ENCODE results near the gene BEND3. TPM values are rescaled to one million over a fixed set of nuclear protein-coding genes. Genes with fewer than 3 reads are reported as not detected.

BEND3 gene
- total and polyA plus RNA-seq, 2 experiments from 2014 or later = 9.2 to 33.7 TPM

DNA sequence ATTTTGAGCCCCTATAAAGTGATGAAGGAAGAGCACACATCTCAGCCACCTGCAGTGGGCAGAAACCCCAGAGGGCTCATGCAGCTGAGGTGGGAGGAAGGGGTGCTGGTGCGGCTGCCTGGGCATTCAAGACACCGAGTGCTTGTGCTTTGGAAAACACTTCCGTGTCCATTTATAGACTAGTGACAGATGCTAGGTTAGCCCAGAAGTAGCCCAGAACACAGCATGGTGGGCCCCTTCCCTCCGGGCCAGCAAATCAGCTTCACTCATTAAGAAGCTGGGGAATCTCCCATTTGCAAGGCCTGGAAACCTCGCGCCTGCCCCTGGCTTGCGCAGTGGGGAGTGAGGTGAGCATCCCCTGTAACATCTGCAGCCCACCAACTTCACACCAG, 12.9 kb downstream of the BEND3 start:
- Mint-ChIP-seq H3K4me1 (peaks cover 47% of the 10 kb centered on the region), H3K4me3 (no peak overlapping the region; the same call in 2 of the 3 replicates), H3K9me3 (no peaks in the 10 kb centered on the region), H3K36me3 (ENCODE audit: low read depth) (peaks cover 32% of the 10 kb centered on the region; the same call in 2 of the 3 replicates), H3K27me3 (ENCODE audit: insufficient read depth, low read depth, poor library complexity) (peaks cover 8% of the 10 kb centered on the region), H3K27ac (peak overlapping the region; percentile 81)
- no peak for ATAC-seq
- H3K27ac ChIP-seq (ENCODE audit: low read depth) = peak overlapping the region; percentile 89
- H2AFZ ChIP-seq = no peak overlapping the region
- 0 out of 2 replicates have a peak, but pooled peaks cover 4% of the 10 kb centered on the region for H3K9me2 ChIP-seq (ENCODE audit: insufficient read depth)
- H3K36me3 ChIP-seq (ENCODE audit: insufficient read depth) = peaks cover 13% of the 10 kb centered on the region; the same call in 1 of the 2 replicates
- H3K4me3 ChIP-seq = no peak overlapping the region
- peaks cover 50% of the 10 kb centered on the region for H3K4me1 ChIP-seq (ENCODE audit: insufficient read depth)
- H3F3A ChIP-seq (replicated peaks; ENCODE audit: low read depth) = 0 out of 2 replicates have a peak, but pooled peaks cover 11% of the 10 kb centered on the region
- DNase-seq (ENCODE audit: low spot score) = no peak
- peaks cover 67% of the 10 kb centered on the region for H3K79me2 ChIP-seq (replicated peaks; ENCODE audit: insufficient read depth)
- no peak overlapping the region for H3K4me2 ChIP-seq
- TF ChIP-seq NANOG (IDR thresholded peaks at IDR 0.05; ENCODE audit: borderline replicate concordance) (no peak), CREB1 (CRISPR knock-in tag; IDR thresholded peaks at IDR 0.05; ENCODE audit: low read depth) (no peak), EZH2 (IDR thresholded peaks at IDR 0.05; ENCODE audit: low read depth, unreplicated experiment) (no peak), ZNF331 (CRISPR knock-in tag; IDR thresholded peaks at IDR 0.05; ENCODE audit: low read depth) (no peak), JUNB (IDR thresholded peaks at IDR 0.05; ENCODE audit: unreplicated experiment) (no peak), POLR2AphosphoS5 (IDR thresholded peaks at IDR 0.05; ENCODE audit: low read depth) (no peak), STAT1 (IDR thresholded peaks at IDR 0.05; ENCODE audit: unreplicated experiment) (no peak), ZNF114 (CRISPR knock-in tag; IDR thresholded peaks at IDR 0.05) (no peak), EZH2phosphoT487 (IDR thresholded peaks at IDR 0.05; ENCODE audit: unreplicated experiment) (no peak)
- TF ChIP-seq, protein P1, sequence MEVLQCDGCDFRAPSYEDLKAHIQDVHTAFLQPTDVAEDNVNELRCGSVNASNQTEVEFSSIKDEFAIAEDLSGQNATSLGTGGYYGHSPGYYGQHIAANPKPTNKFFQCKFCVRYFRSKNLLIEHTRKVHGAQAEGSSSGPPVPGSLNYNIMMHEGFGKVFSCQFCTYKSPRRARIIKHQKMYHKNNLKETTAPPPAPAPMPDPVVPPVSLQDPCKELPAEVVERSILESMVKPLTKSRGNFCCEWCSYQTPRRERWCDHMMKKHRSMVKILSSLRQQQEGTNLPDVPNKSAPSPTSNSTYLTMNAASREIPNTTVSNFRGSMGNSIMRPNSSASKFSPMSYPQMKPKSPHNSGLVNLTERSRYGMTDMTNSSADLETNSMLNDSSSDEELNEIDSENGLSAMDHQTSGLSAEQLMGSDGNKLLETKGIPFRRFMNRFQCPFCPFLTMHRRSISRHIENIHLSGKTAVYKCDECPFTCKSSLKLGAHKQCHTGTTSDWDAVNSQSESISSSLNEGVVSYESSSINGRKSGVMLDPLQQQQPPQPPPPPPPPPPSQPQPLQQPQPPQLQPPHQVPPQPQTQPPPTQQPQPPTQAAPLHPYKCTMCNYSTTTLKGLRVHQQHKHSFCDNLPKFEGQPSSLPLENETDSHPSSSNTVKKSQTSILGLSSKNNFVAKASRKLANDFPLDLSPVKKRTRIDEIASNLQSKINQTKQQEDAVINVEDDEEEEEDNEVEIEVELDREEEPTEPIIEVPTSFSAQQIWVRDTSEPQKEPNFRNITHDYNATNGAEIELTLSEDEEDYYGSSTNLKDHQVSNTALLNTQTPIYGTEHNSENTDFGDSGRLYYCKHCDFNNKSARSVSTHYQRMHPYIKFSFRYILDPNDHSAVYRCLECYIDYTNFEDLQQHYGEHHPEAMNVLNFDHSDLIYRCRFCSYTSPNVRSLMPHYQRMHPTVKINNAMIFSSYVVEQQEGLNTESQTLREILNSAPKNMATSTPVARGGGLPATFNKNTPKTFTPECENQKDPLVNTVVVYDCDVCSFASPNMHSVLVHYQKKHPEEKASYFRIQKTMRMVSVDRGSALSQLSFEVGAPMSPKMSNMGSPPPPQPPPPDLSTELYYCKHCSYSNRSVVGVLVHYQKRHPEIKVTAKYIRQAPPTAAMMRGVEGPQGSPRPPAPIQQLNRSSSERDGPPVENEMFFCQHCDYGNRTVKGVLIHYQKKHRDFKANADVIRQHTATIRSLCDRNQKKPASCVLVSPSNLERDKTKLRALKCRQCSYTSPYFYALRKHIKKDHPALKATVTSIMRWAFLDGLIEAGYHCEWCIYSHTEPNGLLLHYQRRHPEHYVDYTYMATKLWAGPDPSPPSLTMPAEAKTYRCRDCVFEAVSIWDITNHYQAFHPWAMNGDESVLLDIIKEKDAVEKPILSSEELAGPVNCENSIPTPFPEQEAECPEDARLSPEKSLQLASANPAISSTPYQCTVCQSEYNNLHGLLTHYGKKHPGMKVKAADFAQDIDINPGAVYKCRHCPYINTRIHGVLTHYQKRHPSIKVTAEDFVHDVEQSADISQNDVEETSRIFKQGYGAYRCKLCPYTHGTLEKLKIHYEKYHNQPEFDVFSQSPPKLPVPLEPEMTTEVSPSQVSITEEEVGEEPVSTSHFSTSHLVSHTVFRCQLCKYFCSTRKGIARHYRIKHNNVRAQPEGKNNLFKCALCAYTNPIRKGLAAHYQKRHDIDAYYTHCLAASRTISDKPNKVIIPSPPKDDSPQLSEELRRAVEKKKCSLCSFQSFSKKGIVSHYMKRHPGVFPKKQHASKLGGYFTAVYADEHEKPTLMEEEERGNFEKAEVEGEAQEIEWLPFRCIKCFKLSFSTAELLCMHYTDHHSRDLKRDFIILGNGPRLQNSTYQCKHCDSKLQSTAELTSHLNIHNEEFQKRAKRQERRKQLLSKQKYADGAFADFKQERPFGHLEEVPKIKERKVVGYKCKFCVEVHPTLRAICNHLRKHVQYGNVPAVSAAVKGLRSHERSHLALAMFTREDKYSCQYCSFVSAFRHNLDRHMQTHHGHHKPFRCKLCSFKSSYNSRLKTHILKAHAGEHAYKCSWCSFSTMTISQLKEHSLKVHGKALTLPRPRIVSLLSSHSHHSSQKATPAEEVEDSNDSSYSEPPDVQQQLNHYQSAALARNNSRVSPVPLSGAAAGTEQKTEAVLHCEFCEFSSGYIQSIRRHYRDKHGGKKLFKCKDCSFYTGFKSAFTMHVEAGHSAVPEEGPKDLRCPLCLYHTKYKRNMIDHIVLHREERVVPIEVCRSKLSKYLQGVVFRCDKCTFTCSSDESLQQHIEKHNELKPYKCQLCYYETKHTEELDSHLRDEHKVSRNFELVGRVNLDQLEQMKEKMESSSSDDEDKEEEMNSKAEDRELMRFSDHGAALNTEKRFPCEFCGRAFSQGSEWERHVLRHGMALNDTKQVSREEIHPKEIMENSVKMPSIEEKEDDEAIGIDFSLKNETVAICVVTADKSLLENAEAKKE (CRISPR knock-in tag; IDR thresholded peaks at IDR 0.05) = no peak
- TF ChIP-seq, protein P2, sequence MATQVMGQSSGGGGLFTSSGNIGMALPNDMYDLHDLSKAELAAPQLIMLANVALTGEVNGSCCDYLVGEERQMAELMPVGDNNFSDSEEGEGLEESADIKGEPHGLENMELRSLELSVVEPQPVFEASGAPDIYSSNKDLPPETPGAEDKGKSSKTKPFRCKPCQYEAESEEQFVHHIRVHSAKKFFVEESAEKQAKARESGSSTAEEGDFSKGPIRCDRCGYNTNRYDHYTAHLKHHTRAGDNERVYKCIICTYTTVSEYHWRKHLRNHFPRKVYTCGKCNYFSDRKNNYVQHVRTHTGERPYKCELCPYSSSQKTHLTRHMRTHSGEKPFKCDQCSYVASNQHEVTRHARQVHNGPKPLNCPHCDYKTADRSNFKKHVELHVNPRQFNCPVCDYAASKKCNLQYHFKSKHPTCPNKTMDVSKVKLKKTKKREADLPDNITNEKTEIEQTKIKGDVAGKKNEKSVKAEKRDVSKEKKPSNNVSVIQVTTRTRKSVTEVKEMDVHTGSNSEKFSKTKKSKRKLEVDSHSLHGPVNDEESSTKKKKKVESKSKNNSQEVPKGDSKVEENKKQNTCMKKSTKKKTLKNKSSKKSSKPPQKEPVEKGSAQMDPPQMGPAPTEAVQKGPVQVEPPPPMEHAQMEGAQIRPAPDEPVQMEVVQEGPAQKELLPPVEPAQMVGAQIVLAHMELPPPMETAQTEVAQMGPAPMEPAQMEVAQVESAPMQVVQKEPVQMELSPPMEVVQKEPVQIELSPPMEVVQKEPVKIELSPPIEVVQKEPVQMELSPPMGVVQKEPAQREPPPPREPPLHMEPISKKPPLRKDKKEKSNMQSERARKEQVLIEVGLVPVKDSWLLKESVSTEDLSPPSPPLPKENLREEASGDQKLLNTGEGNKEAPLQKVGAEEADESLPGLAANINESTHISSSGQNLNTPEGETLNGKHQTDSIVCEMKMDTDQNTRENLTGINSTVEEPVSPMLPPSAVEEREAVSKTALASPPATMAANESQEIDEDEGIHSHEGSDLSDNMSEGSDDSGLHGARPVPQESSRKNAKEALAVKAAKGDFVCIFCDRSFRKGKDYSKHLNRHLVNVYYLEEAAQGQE (IDR thresholded peaks at IDR 0.05; ENCODE audit: unreplicated experiment) = no peak
- no peaks in the 10 kb centered on the region for H4K20me1 ChIP-seq (replicated peaks; ENCODE audit: insufficient read depth)
- no peaks in the 10 kb centered on the region for H3K27me3 ChIP-seq (ENCODE audit: insufficient read depth)

All from GM23338 (cell line).